ENCODE data around the gene ERCC3.
"Not testable (repeated sequence)": the region's sequence is repeated elsewhere in the genome, so short reads cannot be mapped to it uniquely, and the experiment has no call there.

ERCC3 gene

DNA sequence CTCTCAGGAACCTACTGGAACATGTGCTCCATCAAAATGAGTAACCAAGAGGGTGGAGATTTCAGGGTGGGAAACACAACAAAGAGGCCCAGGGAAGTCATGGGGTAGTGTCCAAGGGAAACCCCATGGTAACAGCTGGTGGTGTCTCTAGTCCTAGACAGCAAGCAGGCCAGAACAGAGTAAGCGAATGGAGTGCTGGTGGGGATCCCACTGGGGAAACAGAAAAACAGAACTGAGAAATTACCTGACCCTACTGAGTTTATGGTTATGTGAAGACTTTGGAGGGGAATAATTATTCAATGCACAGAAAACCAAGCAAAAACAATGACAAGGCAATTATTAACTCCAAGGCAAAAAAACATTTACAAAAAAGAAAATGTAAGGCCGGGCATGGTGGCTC, 16.9 kb downstream of the ERCC3 start:
- H3K27me3 ChIP-seq (ENCODE audit: insufficient read depth, low read length) = no peaks in the 10 kb centered on the region
- H3K27ac ChIP-seq (ENCODE audit: low read length) = no peak overlapping the region
- H3K36me3 ChIP-seq (ENCODE audit: insufficient read depth, low read depth, low read length) = peaks cover 96% of the 10 kb centered on the region
- H3K4me3 ChIP-seq (ENCODE audit: low read length) = no peak overlapping the region
- no peak overlapping the region for H3K9ac ChIP-seq (ENCODE audit: low read depth, low read length)
- H3K9me3 ChIP-seq (ENCODE audit: insufficient read depth, low read depth, low read length) = no peaks in the 10 kb centered on the region
- H3K4me1 ChIP-seq (ENCODE audit: insufficient read depth, low read length) = no peaks in the 10 kb centered on the region

DNA sequence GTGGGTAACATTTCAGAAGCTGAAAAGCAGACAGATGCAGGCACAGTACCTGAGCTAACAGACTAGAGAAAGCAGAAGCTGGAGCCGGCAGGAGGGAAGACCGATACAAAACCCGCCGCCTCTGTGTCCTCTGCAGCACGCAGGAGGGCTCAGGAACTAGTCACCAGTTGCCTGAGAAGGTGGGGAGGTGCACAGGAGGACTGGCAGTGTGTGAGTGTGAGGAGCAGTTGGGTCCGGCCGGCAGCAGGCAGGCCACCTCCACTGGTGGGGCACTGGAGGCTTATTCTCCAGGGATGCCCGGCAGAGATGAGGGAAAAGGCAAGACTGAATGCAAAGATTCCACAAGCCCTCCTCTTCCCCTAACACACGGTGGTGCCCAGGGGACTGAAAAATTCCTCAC, 18.2 kb downstream of the ERCC3 start:
- Histone ChIP-seq H3K27me3 (ENCODE audit: insufficient read depth, low read length) (no peaks in the 10 kb centered on the region), H3K9me3 (ENCODE audit: insufficient read depth, low read depth, low read length) (no peaks in the 10 kb centered on the region), H3K27ac (ENCODE audit: low read length) (no peak overlapping the region), H3K4me1 (ENCODE audit: insufficient read depth, low read length) (no peaks in the 10 kb centered on the region), H3K9ac (ENCODE audit: low read depth, low read length) (no peak overlapping the region), H3K4me3 (ENCODE audit: low read length) (no peak overlapping the region), H3K36me3 (ENCODE audit: insufficient read depth, low read depth, low read length) (peaks cover 94% of the 10 kb centered on the region)

DNA sequence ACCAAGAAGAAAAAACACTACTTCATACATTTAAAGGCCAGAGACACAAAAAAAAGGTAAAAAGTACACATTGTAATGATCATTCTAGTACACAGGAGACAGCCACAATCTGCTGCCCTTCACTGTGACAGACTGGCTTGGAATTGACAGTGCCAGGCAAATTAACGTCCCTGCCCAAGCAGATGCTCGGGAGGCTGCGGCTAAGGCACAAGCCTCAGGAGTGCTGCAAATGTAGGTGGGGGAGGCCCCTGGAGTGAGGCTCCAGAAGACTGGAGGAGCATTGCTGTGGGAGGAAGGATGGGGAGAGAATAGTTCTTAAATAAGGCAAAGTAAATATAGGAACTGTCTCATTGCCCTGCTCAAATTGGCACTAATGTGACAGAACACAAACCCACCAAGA, 18.6 kb downstream of the ERCC3 start:
- Histone ChIP-seq H3K4me1 (ENCODE audit: insufficient read depth, low read length) (no peaks in the 10 kb centered on the region), H3K9ac (ENCODE audit: low read depth, low read length) (no peak overlapping the region), H3K36me3 (ENCODE audit: insufficient read depth, low read depth, low read length) (peaks cover 95% of the 10 kb centered on the region), H3K27me3 (ENCODE audit: insufficient read depth, low read length) (no peaks in the 10 kb centered on the region), H3K4me3 (ENCODE audit: low read length) (no peak overlapping the region), H3K9me3 (ENCODE audit: insufficient read depth, low read depth, low read length) (no peaks in the 10 kb centered on the region), H3K27ac (ENCODE audit: low read length) (no peak overlapping the region)

DNA sequence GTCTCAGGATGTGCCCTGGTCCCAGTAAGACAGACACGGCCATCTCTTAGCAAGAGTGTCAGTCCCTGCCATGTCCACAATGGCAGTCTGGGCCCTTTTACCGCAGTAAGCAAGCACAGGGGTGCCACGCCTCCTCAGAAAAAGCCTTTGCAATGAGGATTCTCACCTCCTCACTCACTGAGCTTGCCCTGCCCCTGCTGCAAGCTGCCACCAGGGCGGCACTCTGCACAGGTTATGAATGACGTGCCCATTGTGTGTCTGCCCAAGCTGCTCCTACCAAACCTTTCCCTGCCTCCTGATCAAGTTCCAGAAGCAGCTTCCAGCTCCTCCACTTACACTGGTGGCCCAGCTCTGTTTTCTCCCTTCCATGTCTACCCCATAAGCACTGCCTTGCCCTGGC, 23.3 kb downstream of the ERCC3 start:
- H3K4me1 ChIP-seq (ENCODE audit: insufficient read depth, low read length) = no peaks in the 10 kb centered on the region
- no peaks in the 10 kb centered on the region; the same call in 1 of the 2 replicates for H3K9me3 ChIP-seq (ENCODE audit: insufficient read depth, low read depth, low read length)
- no peaks in the 10 kb centered on the region for H3K27me3 ChIP-seq (ENCODE audit: insufficient read depth, low read length)
- no peak overlapping the region for H3K9ac ChIP-seq (ENCODE audit: low read depth, low read length)
- no peak overlapping the region for H3K4me3 ChIP-seq (ENCODE audit: low read length)
- peaks cover 86% of the 10 kb centered on the region for H3K36me3 ChIP-seq (ENCODE audit: insufficient read depth, low read depth, low read length)
- no peak overlapping the region for H3K27ac ChIP-seq (ENCODE audit: low read length)

DNA sequence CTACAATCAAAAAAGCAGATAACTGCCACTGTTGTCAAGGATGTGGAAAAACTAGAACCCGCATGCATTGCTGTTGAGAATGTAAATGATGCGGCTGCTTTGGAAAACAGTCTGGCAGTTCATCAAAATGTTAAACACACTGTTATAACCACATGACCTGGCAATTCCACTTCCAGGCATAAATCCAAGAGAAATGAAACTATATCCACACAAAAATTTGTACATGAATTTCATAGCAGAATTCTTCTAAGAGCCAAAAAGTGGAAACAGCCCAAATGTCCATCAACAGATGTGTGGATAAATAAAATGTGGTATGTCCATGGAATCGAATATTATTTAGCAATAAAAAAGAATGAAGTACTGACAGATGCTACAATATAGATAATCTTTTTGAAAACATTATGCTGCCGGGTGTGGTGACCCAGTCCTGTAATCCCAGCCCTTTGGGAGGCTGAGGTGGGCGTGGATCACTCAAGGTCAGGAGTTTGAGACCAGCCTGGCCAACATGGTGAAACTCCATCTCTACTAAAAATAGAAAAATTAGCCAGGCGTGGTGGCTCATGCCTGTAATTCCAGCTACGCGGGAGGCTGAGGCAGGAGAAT, 32.0 kb downstream of the ERCC3 start:
- Histone ChIP-seq H3K4me3 (ENCODE audit: low read length) (no peak overlapping the region), H3K36me3 (ENCODE audit: insufficient read depth, low read depth, low read length) (peaks cover 72% of the 10 kb centered on the region), H3K27me3 (ENCODE audit: insufficient read depth, low read length) (no peaks in the 10 kb centered on the region), H3K9ac (ENCODE audit: low read depth, low read length) (no peak overlapping the region), H3K9me3 (ENCODE audit: insufficient read depth, low read depth, low read length) (no peaks in the 10 kb centered on the region; the same call in 1 of the 2 replicates), H3K27ac (ENCODE audit: low read length) (no peak overlapping the region), H3K4me1 (ENCODE audit: insufficient read depth, low read length) (no peaks in the 10 kb centered on the region)

DNA sequence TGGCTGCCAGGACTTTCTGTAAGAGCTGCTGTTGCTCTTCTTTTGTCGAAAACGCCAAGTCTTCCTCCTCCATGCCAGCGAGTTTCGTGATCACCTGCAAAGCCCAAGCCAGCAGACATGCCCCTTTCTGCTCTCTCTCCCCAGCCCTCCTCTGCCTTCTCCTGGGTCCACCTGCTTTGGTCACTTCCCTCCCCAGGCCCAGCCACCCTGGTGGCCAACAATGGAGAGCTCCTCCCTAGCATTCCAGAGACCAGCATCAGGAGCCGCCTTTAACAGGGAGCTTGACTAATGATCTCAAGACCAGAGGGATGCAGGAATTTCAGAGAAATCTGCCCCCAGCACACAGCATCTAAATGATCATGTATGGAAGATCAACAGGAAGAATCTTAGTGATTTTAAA, 34.6 kb downstream of the ERCC3 start:
- Histone ChIP-seq H3K27me3 (ENCODE audit: insufficient read depth, low read length) (no peaks in the 10 kb centered on the region), H3K4me3 (ENCODE audit: low read length) (no peak overlapping the region), H3K9me3 (ENCODE audit: insufficient read depth, low read depth, low read length) (no peaks in the 10 kb centered on the region), H3K27ac (ENCODE audit: low read length) (no peak overlapping the region), H3K36me3 (ENCODE audit: insufficient read depth, low read depth, low read length) (peaks cover 69% of the 10 kb centered on the region), H3K9ac (ENCODE audit: low read depth, low read length) (no peak overlapping the region), H3K4me1 (ENCODE audit: insufficient read depth, low read length) (no peaks in the 10 kb centered on the region)

DNA sequence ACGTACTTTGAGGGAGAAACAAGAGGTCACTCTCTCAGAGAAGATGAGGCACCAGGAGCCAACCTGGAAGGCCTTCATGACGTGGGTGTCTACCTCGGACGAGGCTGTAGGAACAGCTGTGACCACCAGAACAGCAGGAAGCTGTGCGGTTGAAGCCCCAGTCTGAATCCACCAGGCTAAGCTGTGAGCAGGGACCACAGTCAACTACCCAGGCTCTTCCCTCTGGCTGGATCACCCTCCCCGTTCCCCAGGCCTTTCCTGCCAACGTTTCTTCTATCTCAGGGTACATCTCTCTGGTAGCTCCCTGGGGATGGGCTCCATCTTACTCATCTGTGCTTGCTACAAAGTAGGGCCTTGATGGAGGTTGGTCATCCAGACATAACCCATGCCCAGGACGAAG, 37.1 kb downstream of the ERCC3 start:
- Histone ChIP-seq H3K36me3 (ENCODE audit: insufficient read depth, low read depth, low read length) (peaks cover 55% of the 10 kb centered on the region), H3K27me3 (ENCODE audit: insufficient read depth, low read length) (no peaks in the 10 kb centered on the region), H3K4me1 (ENCODE audit: insufficient read depth, low read length) (no peaks in the 10 kb centered on the region), H3K27ac (ENCODE audit: low read length) (no peak overlapping the region), H3K9me3 (ENCODE audit: insufficient read depth, low read depth, low read length) (no peaks in the 10 kb centered on the region), H3K9ac (ENCODE audit: low read depth, low read length) (no peak overlapping the region), H3K4me3 (ENCODE audit: low read length) (no peak overlapping the region)

DNA sequence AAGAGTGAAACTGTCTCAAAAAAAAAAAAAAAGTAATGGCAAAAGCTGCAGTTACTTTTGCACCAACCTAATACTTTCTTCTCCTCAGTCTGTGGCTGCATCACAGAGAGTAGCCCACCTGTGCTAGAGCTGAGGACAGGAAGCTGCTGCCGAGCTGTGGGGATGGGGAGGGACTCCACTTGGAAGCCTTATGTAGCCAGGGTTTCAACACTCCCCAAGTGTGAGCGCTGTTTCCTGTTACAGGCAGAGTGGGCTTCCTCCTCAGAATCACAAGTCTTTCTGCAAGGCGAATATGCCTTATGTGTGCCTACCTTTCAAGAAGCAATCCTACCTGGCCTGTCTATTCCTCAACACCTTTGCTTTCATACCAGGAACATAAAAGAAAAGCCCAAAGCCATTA, 37.6 kb downstream of the ERCC3 start:
- no peak overlapping the region for H3K9ac ChIP-seq (ENCODE audit: low read depth, low read length)
- no peaks in the 10 kb centered on the region for H3K9me3 ChIP-seq (ENCODE audit: insufficient read depth, low read depth, low read length)
- H3K27ac ChIP-seq (ENCODE audit: low read length) = no peak overlapping the region
- H3K4me1 ChIP-seq (ENCODE audit: insufficient read depth, low read length) = no peaks in the 10 kb centered on the region
- no peaks in the 10 kb centered on the region for H3K27me3 ChIP-seq (ENCODE audit: insufficient read depth, low read length)
- H3K36me3 ChIP-seq (ENCODE audit: insufficient read depth, low read depth, low read length) = peaks cover 51% of the 10 kb centered on the region
- no peak overlapping the region for H3K4me3 ChIP-seq (ENCODE audit: low read length)

DNA sequence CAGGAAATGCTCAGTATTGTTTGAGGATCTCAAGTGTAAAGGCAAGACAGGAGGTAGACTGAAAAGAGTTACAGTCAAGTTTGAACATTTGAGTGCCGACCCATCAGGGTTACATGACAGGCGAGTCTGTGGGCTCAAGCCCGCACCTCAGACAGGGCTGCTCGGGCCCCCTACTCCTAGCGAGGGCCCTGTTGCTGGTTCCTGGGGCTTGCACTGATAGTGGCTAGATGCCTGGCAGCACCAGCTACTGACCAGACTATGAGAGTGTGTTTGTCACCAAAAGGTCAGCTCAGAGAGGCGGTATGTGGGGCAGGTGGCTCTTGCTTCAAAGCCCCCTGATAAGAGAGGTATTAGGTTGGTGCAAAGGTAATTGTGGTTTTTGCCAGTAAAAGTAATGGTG, 38.2 kb downstream of the ERCC3 start:
- H3K9ac ChIP-seq (ENCODE audit: low read depth, low read length) = no peak overlapping the region
- no peak overlapping the region for H3K4me3 ChIP-seq (ENCODE audit: low read length)
- no peak overlapping the region for H3K27ac ChIP-seq (ENCODE audit: low read length)
- H3K27me3 ChIP-seq (ENCODE audit: insufficient read depth, low read length) = no peaks in the 10 kb centered on the region
- H3K9me3 ChIP-seq (ENCODE audit: insufficient read depth, low read depth, low read length) = no peaks in the 10 kb centered on the region
- no peaks in the 10 kb centered on the region for H3K4me1 ChIP-seq (ENCODE audit: insufficient read depth, low read length)
- peaks cover 44% of the 10 kb centered on the region for H3K36me3 ChIP-seq (ENCODE audit: insufficient read depth, low read depth, low read length)

DNA sequence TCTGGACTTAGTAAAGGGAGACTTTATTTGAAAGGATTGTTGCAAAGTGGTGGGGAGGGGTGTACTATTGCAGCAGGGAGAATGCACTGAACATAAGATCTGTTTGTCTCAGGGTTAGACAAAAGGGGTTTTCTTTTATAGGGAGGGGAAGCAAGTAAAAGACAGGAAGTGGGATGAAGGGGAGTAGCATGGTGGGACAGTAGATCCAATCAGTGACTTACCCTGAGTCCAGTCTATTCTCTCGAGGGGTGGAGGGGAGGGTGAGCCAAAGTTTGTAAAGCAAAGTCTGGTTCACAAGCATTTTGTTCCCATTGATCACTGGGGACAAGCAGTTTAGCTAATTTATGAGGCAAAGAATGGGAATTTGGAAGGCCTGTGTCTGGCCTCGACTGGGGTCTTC, 38.8 kb downstream of the ERCC3 start:
- no peaks in the 10 kb centered on the region for H3K4me1 ChIP-seq (ENCODE audit: insufficient read depth, low read length)
- H3K9me3 ChIP-seq (ENCODE audit: insufficient read depth, low read depth, low read length) = no peaks in the 10 kb centered on the region
- no peak overlapping the region for H3K9ac ChIP-seq (ENCODE audit: low read depth, low read length)
- H3K27ac ChIP-seq (ENCODE audit: low read length) = no peak overlapping the region
- no peak overlapping the region for H3K4me3 ChIP-seq (ENCODE audit: low read length)
- peaks cover 38% of the 10 kb centered on the region for H3K36me3 ChIP-seq (ENCODE audit: insufficient read depth, low read depth, low read length)
- H3K27me3 ChIP-seq (ENCODE audit: insufficient read depth, low read length) = no peaks in the 10 kb centered on the region

DNA sequence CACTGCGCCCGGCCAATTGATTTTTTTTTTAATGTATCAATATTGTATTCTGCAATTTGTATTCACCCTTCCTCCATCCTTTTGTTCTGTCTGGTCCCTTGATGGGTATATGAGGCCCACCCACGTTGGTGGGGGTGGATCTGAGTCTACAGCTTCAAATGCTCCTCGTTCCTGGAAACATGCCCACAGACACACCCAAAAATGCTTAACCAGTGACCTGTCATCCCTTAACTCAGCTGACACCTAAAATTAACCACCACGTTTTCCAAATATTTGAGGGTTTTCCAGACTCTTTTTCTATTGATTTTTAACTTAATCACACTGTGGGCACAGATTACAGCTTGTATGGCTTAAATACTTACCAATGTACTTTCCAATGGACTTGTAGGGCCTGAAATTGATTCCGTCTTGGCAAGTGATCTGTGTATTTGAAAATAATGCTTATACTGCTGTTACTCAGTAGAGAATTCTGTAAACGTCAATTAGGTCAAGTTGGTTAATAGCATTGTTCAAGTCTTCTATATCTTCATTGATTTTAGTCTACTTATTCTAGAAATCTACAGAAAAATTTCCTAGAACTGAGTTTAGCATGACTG, 39.5 kb downstream of the ERCC3 start:
- H3K4me1 ChIP-seq (ENCODE audit: insufficient read depth, low read length) = no peaks in the 10 kb centered on the region
- no peaks in the 10 kb centered on the region for H3K27me3 ChIP-seq (ENCODE audit: insufficient read depth, low read length)
- H3K4me3 ChIP-seq (ENCODE audit: low read length) = no peak overlapping the region
- H3K9me3 ChIP-seq (ENCODE audit: insufficient read depth, low read depth, low read length) = no peaks in the 10 kb centered on the region
- no peak overlapping the region for H3K27ac ChIP-seq (ENCODE audit: low read length)
- H3K36me3 ChIP-seq (ENCODE audit: insufficient read depth, low read depth, low read length) = peaks cover 32% of the 10 kb centered on the region
- no peak overlapping the region for H3K9ac ChIP-seq (ENCODE audit: low read depth, low read length)

DNA sequence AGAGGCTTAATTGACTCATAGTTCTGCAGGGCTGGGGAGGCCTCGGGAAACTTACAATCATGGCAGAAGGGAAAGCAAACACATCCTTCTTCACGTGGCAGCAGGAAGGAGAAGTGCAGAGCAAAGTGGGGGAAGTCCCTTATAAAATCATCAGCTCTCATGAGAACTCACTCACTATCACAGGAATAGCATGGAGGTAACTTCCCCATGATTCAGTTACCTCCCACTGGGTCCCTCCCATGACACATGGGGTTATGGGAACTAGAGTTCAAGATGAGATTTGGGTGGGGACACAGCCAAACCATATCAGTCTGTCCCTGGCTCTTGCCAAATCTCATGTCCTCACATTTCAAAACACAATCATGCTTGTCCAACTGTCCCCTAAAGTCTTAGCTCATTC, 52.8 kb downstream of the ERCC3 start:
- not testable (repeated sequence) for H3K36me3 ChIP-seq (ENCODE audit: insufficient read depth, low read depth, low read length); H3K9ac ChIP-seq (ENCODE audit: low read depth, low read length); H3K4me1 ChIP-seq (ENCODE audit: insufficient read depth, low read length); H3K4me3 ChIP-seq (ENCODE audit: low read length); H3K27me3 ChIP-seq (ENCODE audit: insufficient read depth, low read length); H3K27ac ChIP-seq (ENCODE audit: low read length)
- peaks cover 16% of the 10 kb centered on the region for H3K9me3 ChIP-seq (ENCODE audit: insufficient read depth, low read depth, low read length)

Data from iPS-20b (cell line).